ENCODE data around the gene NEDD4L.

NEDD4L gene

GRCh38 chr18:58201733-58202730 is 158.0 kb downstream of the NEDD4L start:
- DNase-seq (ENCODE audit: low read depth), result peak; percentile 15
- H3K4me3 ChIP-seq (ENCODE audit: low read depth, low read length), result no peak overlapping the region
- TF ChIP-seq POLR2A (IDR thresholded peaks at IDR 0.05; ENCODE audit: extremely low read depth, insufficient read length), result no peak
- TF ChIP-seq CTCF (IDR thresholded peaks at IDR 0.05; ENCODE audit: low read depth, low read length), result no peak
- TF ChIP-seq MYC (IDR thresholded peaks at IDR 0.05; ENCODE audit: low read depth, low read length), result no peak
- no peak for TF ChIP-seq MAX (IDR thresholded peaks at IDR 0.05; ENCODE audit: low read depth, low read length)

- DNase-seq (ENCODE audit: low read depth), result no peak
- TF ChIP-seq MYC (IDR thresholded peaks at IDR 0.05; ENCODE audit: low read depth, low read length) (no peak), POLR2A (IDR thresholded peaks at IDR 0.05; ENCODE audit: extremely low read depth, insufficient read length) (no peak), CTCF (IDR thresholded peaks at IDR 0.05; ENCODE audit: low read depth, low read length) (no peak), MAX (IDR thresholded peaks at IDR 0.05; ENCODE audit: low read depth, low read length) (no peak)
- H3K4me3 ChIP-seq (ENCODE audit: low read depth, low read length), result no peak overlapping the region
Measured at GRCh38 chr18:58204776-58205442, 160.9 kb downstream of the NEDD4L start.

GRCh38 chr18:58205443-58206160 is 161.6 kb downstream of the NEDD4L start:
- TF ChIP-seq CTCF (IDR thresholded peaks at IDR 0.05; ENCODE audit: low read depth, low read length) (no peak), MYC (IDR thresholded peaks at IDR 0.05; ENCODE audit: low read depth, low read length) (no peak)
- no peak for DNase-seq (ENCODE audit: low read depth)
- no peak overlapping the region for H3K4me3 ChIP-seq (ENCODE audit: low read depth, low read length)

- H3K4me3 ChIP-seq (ENCODE audit: low read depth, low read length), result no peak overlapping the region
- TF ChIP-seq MYC (IDR thresholded peaks at IDR 0.05; ENCODE audit: low read depth, low read length) (no peak), MAX (IDR thresholded peaks at IDR 0.05; ENCODE audit: low read depth, low read length) (no peak), CTCF (IDR thresholded peaks at IDR 0.05; ENCODE audit: low read depth, low read length) (no peak), POLR2A (IDR thresholded peaks at IDR 0.05; ENCODE audit: extremely low read depth, insufficient read length) (no peak)
Measured at GRCh38 chr18:58207520-58208152, 163.6 kb downstream of the NEDD4L start.

GRCh38 chr18:58208207-58208932 is 164.3 kb downstream of the NEDD4L start:
- no peak for TF ChIP-seq MAX (IDR thresholded peaks at IDR 0.05; ENCODE audit: low read depth, low read length)
- no peak for TF ChIP-seq CTCF (IDR thresholded peaks at IDR 0.05; ENCODE audit: low read depth, low read length)
- TF ChIP-seq POLR2A (IDR thresholded peaks at IDR 0.05; ENCODE audit: extremely low read depth, insufficient read length), result no peak
- TF ChIP-seq MYC (IDR thresholded peaks at IDR 0.05; ENCODE audit: low read depth, low read length), result no peak
- H3K4me3 ChIP-seq (ENCODE audit: low read depth, low read length), result no peak overlapping the region

More at GRCh38 chr18:58207520-58208152, 163.6 kb downstream of the NEDD4L start:
- DNase-seq (ENCODE audit: low read depth), result no peak

More at GRCh38 chr18:58208207-58208932, 164.3 kb downstream of the NEDD4L start:
- no peak for DNase-seq (ENCODE audit: low read depth)
